GM21528 (cell line): ENCODE measurements around the gene COL13A1.

Source experiments
- ATAC-seq: cut with Tn5 transposase; IDR thresholded peaks from one replicate; pipeline ENCODE4 v1.9.1; 2021; ENCODE audit warnings: mild to moderate bottlenecking, moderate library complexity; ENCODE audit not compliant: unreplicated experiment, low FRiP score

COL13A1 gene

GRCh38 chr10:69936091-69936490 lies 134.4 kb downstream of the COL13A1 start:
- no peak for ATAC-seq

- no peak for ATAC-seq
Measured at GRCh38 chr10:69938541-69938991, 136.9 kb downstream of the COL13A1 start.

GRCh38 chr10:69939061-69939460 lies 137.4 kb downstream of the COL13A1 start:
- no peak for ATAC-seq

GRCh38 chr10:69939481-69939880 lies 137.8 kb downstream of the COL13A1 start:
- no peak for ATAC-seq

- no peak for ATAC-seq
Measured at GRCh38 chr10:69941730-69942129, 140.0 kb downstream of the COL13A1 start.

GRCh38 chr10:69943292-69943820 lies 141.7 kb downstream of the COL13A1 start:
- ATAC-seq: no peak

- no peak for ATAC-seq
Measured at GRCh38 chr10:69944761-69945160, 143.1 kb downstream of the COL13A1 start.

- no peak for ATAC-seq
Measured at GRCh38 chr10:69948261-69948660, 146.6 kb downstream of the COL13A1 start.

- ATAC-seq: no peak
Measured at GRCh38 chr10:69949770-69950169, 148.1 kb downstream of the COL13A1 start.

GRCh38 chr10:69951658-69952057 lies 150.0 kb downstream of the COL13A1 start:
- no peak for ATAC-seq

- ATAC-seq: no peak
Measured at GRCh38 chr10:69952069-69952800, 150.5 kb downstream of the COL13A1 start.

GRCh38 chr10:69952821-69953221 lies 151.1 kb downstream of the COL13A1 start:
- no peak for ATAC-seq

GRCh38 chr10:69953851-69954250 lies 152.1 kb downstream of the COL13A1 start:
- ATAC-seq: no peak

- ATAC-seq: no peak
Measured at GRCh38 chr10:69955211-69955805, 153.6 kb downstream of the COL13A1 start.

- ATAC-seq: no peak
Measured at GRCh38 chr10:69955897-69956740, 154.4 kb downstream of the COL13A1 start.

GRCh38 chr10:69956741-69957230 lies 155.1 kb downstream of the COL13A1 start:
- ATAC-seq: no peak

GRCh38 chr10:69957241-69957885 lies 155.7 kb downstream of the COL13A1 start:
- no peak for ATAC-seq

- ATAC-seq: no peak
Measured at GRCh38 chr10:69957886-69958555, 156.3 kb downstream of the COL13A1 start.

- no peak for ATAC-seq
Measured at GRCh38 chr10:69958556-69958902, 156.8 kb downstream of the COL13A1 start.

GRCh38 chr10:69959911-69960310 lies 158.2 kb downstream of the COL13A1 start:
- no peak for ATAC-seq
